Measurements from ENCODE around the gene MOXD1.
"Not testable (repeated sequence)": the region's sequence is repeated elsewhere in the genome, so short reads cannot be mapped to it uniquely, and the experiment has no call there.

The MOXD1 gene

GRCh38 chr6:132395015-132395597 is 6.2 kb downstream of the MOXD1 start:
- no peak for DNase-seq

- DNase-seq = no peak
These were observed 8.5 kb downstream of the MOXD1 start for GRCh38 chr6:132392792-132393191.

GRCh38 chr6:132392270-132392646 is 9.0 kb downstream of the MOXD1 start:
- DNase-seq = no peak

GRCh38 chr6:132391391-132392269 is 9.6 kb downstream of the MOXD1 start:
- peak in 1 of 2 experiments; percentile 4 for DNase-seq

- no peak for DNase-seq
These were observed 10.8 kb downstream of the MOXD1 start for GRCh38 chr6:132390451-132390850.

GRCh38 chr6:132390017-132390416 is 11.3 kb downstream of the MOXD1 start:
- DNase-seq = no peak

- no peak for DNase-seq
These were observed 13.0 kb downstream of the MOXD1 start for GRCh38 chr6:132388291-132388690.

- no peak for DNase-seq
These were observed 18.6 kb downstream of the MOXD1 start for GRCh38 chr6:132382630-132383175.

GRCh38 chr6:132381381-132381780 is 19.9 kb downstream of the MOXD1 start:
- DNase-seq = no peak

GRCh38 chr6:132380358-132381029 is 20.8 kb downstream of the MOXD1 start:
- DNase-seq = peak; percentile 1 to 42

GRCh38 chr6:132369526-132369925 is 31.7 kb downstream of the MOXD1 start:
- DNase-seq = no peak

- DNase-seq = no peak
These were observed 32.3 kb downstream of the MOXD1 start for GRCh38 chr6:132368916-132369481.

GRCh38 chr6:132365281-132365907 is 35.9 kb downstream of the MOXD1 start:
- no peak for DNase-seq

- DNase-seq = no peak
These were observed 36.8 kb downstream of the MOXD1 start for GRCh38 chr6:132364306-132365074.

GRCh38 chr6:132362442-132363185 is 38.7 kb downstream of the MOXD1 start:
- no peak for DNase-seq

- DNase-seq = no peak
These were observed 40.2 kb downstream of the MOXD1 start for GRCh38 chr6:132361101-132361500.

GRCh38 chr6:132359886-132360285 is 41.4 kb downstream of the MOXD1 start:
- no peak for DNase-seq

GRCh38 chr6:132357120-132357519 is 44.2 kb downstream of the MOXD1 start:
- DNase-seq = no peak

GRCh38 chr6:132354517-132355167 is 46.6 kb downstream of the MOXD1 start:
- DNase-seq = no peak

- DNase-seq = not testable (repeated sequence)
These were observed 49.3 kb downstream of the MOXD1 start for GRCh38 chr6:132351986-132352385.

- no peak for DNase-seq
These were observed 53.0 kb downstream of the MOXD1 start for GRCh38 chr6:132348231-132348630.

All from NCI-H2081 (cell line).